Left lobe of liver (tissue), 2 donors: ENCODE measurements around the gene AFAP1L1. TPM values are rescaled to one million over a fixed set of nuclear protein-coding genes. Genes with fewer than 3 reads are reported as not detected.

Experiments used
- ATAC-seq: fragments of 200-7000 bp; cut with Tn5 transposase; one replicate; pipeline ENCODE4 v1.9.1; 2020; ENCODE audit warnings: mild to moderate bottlenecking, moderate library complexity
- DNase-seq: peaks from one replicate; pipeline ENCODE4 v3.0.0-alpha.2; 2020; ENCODE audit warnings: low spot score
- total RNA-seq: library from RNA; stranded (reverse); gene quantifications from one replicate; pipeline ENCODE4 v1.2.1, GENCODE V29; 2021
- donor health status: DM: no; HTN: no; CAD: no; lungs with moderate emphysema.
- donor health status: DM: no; HTN: yes; CAD: no.

The AFAP1L1 gene
- total RNA-seq, 1 donor from 2014 or later: 2.6 TPM

DNA sequence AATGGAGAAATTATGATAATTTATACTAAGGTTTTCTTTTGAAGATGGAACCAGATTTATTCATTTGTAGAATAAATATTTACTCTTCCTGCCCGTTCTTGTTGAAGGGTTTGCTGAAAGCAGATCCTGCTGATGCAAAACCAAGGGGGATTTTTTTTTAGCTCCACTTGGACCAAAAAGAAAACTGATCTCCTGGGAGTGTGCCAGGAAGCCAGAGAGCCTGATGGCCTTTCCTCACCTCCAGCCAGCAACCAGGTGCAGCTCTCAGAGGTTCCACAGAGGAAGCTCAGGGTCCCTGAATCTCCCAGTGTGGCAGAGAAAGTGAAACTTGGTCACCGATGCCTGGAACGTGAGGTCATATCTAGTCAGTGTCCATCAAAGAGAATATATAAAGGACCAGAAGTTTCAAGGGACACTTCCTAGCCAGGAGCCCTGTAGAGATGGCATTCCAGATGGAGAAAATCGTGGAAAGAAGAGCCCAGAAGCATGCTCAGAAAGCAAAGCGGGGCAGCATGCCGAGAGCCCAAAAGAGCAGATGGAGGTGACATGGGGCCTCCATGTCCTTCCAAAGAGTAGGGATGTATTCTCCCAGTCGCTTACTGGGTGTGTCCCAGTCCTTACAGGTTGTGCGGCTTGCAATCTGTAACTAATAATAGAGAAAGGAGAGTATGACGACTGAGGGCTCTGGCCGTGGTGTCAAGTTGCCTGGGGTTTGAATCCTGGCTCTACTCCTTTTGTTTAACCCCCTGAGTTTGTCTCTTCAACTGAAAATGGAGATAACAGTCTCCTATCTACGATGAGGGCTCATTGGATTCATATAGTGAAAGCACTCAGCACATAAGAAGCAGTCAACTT is 12.2 kb downstream of the AFAP1L1 start:
- ATAC-seq: no peak
- no peak for DNase-seq

DNA sequence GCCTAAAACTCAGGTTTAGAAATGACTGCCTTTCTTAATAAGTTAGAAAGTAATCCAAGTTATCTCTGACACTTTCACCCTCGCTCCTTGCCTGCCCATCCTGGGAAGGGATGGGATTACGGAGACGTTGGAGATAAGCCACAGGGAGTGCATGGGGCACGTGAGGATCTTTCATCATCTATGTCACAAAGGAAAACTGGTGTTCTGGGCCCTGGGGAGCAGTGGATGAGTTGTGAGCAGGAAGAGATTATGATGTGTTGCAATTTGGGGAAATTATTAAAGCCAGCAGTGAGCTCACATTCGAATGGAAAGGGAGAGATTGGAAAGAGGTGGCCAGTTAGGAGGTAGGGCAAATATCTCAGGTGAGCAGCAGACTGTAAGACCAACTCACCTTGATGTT is 12.8 kb downstream of the AFAP1L1 start:
- DNase-seq (no peak), ATAC-seq (no peak)

DNA sequence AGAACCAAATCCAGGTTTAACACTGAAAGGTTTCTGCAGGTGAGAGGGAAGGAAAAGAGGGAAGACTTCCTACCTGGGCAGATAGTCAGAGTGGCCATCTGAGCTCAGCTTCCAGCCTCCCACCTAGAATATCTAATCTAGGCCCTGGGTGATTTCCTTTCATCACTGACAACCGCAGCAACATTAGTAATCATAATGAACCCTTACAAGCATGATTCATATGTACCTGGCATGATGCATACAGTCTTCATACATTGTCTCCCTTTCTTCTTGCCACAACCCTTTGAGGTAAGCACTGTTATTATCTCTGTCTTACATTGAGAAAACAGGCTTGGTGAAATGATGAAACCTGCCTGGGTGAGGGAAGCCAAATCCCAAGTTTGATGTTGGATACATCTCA is 13.5 kb downstream of the AFAP1L1 start:
- DNase-seq (no peak), ATAC-seq (no peak)

DNA sequence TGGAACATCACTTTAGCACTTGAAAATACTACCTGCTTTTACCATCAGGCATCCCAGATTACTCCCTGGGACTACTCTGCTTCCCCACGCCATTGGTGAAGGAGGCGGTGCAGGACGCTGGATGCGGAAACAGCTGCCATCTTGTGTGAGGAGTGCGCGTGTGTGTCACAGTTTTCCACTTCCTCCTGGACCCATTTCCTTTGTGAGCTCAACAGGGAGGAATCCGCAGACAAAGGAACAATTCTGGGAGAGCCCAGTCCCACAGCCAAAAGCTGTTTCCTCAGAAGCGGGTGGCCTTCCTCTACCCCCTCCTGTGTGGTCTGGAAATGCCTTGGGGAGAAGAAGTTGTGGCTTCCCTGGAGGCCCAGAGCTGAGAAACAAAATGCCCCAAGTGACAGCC is 16.8 kb downstream of the AFAP1L1 start:
- ATAC-seq: peak; percentile 38
- no peak for DNase-seq

DNA sequence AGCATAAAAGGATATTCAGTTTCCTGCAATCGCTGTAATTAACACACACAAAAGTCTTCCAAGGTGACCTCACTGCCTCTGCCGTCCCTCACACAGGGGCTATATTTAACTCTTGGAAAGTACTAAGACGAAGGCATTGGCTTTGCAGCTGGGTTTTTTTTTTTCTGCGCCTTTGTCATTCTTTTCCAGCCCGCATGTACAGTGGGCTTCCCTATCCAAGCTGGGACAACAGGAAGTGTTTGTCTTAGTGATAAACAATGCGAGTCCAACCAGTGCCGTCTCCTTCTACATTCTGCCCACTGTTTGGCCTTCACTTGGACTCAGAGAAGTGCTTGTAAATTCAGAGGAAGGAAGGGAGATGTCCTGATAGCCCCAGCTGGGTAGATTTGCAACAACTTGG is 17.6 kb downstream of the AFAP1L1 start:
- ATAC-seq (peak; percentile 51), DNase-seq (no peak)

DNA sequence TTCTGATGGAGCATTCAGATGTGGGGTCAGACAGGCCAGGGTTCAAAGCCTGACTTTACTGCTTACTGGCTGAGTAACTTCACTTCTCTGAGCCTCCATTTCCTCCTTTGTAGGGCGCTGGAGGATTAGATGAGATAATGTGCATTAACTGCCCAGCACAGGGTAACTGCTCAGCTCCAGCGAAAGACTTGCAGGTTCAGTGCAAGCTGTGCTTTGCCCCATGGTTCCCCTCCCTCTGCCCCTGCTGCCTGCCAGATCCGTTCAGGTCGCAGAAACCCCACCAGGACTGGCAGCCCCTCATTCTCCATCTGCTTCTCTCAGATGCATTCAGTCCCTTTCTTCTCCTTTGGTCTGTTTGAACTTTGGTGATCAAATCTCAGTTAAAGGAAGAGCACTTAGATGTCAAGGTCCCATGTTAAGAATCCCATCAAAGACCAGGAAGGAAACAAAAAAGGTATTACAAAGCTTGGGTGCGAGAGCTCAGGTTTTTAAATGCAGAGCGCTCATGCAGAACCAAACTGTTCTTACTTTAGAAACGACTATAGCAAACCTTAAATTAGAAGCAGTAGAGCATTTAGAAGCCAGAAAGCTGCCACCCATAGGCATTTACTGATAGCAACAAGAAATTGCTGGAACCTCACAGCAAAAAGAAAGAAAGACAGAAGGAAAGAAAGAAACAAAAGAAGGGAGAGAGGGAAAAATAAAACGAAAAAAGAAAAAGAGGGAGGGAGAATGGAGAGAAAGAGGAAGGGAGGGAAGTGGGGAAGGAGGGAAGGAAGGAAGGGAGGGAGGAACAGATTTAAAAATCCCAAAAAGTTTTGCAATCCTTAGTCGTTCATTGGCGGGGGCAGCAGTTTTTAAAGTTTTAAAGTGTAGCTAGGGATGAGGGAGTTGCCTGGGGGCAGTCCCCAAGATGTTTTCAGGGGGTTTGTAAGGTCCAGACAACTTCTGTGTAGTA is 23.5 kb downstream of the AFAP1L1 start:
- DNase-seq (no peak), ATAC-seq (no peak)

DNA sequence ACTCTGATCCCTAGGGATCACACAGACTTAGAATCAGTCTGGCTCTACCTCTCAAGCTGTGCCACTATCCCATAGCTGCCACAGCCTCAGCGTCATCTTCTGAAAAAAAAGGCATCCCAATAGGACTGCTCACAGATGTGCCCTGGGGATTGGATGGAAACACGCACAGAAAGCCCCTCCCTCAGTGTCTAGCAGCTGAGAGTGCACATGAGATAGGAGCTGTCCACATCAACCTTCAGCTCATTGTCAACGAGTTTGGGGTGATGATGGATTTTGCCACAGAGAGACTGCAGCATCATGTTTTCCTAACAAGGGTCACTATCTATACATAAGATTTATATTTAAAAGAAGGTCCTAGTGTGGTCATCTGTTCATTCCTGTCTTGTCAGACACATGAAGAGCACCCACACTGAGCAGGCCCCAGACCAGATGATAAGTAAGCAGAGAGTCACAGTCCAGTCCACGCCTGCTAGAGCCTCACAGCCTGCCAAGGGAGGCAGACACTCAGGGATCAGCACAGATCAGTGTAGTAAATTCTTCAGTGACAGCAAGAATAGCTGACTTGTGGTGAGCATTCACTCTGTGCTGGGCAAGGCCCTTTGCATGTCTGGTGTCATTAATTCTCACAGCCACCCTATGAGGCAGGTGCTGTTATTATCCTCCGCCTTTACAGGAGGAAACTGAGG is 25.8 kb downstream of the AFAP1L1 start:
- no peak for DNase-seq
- no peak for ATAC-seq

DNA sequence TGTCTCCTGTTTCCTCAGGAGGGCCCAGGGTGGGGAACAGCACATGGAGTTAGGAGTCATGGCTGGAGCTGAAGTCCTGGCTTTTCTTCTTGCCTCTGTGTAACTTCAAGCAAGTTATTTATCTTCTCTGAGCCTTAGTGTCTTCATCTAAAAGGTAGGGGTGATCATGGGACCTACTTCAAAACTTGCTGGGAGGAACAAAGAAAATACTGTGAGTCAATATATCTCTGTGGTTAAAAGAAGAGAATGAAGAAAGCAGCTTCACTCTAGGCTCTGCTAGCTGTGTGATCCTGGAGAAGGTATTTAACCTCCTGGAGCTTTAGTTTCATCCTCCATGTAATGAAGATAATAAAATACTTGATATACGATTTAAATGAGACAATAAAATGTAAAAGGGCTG is 26.5 kb downstream of the AFAP1L1 start:
- DNase-seq: no peak
- ATAC-seq: no peak

DNA sequence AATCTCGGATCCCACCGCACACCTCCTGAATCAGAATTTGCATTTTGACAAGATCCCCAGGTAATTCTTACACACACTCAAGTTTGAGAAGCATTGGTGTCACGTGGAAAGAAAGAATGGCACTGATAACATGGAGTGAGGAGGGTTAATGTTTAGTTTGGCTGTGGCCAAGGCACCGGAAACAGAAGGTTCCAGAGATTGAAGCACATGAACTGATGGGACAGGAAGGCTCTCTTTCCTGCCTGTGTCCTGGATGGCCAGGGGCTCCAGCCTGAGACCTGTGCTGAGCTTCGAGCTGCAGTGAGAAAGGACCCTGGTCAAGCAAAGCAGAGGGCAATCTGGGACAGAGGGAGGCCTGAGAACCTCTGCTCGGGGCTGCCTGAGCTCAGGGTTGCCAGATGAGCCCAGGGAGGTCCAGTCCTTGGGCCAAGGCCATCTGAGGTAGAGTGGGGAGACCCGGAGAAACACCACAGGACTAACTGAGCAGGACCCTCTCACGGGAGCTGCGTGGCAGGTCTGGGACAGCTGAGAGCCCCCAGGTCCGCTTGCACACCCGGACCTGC is 27.3 kb downstream of the AFAP1L1 start:
- ATAC-seq (peak; percentile 66), DNase-seq (no peak)

DNA sequence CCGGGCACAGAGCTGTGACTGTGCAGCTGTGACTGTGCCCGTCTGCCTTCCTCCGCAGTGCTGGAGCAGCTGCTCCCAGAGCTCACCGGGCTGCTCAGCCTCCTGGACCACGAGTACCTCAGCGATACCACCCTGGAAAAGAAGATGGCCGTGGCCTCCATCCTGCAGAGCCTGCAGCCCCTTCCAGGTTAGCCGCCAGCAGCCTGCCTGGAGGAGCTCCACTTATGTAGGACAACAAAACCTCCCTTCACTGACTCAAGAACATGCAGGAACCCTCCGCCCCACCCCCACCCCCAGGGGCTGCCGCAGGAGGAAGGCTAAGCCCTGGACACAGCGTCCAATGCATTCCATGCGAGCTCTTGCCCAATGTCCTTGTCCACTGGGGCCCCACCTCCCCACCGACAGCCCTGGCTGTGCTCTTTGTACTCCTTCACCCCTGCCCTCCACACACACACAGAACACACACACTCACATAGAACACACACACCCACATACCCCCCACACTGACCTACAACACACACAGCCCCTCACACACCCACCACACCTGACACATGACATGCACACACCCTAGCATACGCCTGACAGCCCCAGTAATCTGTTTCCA is 27.9 kb downstream of the AFAP1L1 start:
- no peak for DNase-seq
- ATAC-seq: peak; percentile 13

DNA sequence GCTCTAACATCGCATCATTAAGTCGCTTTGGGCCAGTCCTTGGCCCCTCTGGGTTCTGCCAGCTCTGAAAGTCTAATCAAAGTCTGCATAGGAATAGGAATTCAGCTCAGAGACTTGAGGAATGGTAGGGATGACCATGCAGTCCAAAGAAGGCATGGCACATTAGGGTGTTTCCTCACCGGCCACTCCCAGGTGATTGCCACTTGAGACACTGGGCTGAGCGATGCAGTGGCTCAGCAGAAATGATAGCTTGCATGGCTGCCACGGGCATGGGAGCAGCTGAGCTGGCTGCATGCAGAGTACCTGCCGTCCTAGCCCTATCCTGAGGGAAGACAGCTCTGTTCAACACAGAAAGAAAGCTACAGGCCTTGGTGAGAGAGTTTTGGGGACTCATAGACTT is 28.8 kb downstream of the AFAP1L1 start:
- ATAC-seq: no peak
- DNase-seq: no peak

DNA sequence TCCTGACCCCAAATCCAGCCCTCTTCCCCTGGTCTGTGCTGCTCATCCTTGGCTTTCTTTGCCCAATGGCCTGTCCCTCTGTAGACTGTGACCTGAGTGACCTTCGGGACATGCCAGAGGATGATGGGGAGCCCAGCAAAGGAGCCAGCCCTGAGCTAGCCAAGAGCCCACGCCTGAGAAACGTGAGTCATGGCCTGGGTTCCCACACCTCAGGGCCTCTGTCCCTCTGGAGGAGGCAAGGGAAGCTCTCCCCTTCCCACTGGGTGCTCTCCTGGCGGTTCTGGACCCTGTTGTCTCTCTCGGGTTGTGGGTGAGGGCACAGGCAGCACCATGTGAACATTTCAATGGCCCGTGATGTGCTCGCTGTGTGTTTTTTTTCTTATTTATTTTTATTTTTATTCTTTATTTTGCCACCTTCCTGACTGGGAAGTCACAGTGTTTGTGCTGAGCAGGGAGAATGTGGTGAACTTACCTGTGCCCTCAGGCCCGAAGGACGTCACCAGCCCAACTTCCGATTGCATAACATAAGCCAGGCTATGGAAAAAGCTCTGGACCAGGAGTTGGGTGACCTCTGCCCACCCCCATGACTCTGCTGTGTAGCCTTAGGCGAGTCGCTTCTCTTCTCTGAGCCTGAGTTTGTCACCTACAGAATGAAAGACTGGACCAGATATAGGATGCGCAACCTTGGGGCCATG is 29.5 kb downstream of the AFAP1L1 start:
- ATAC-seq: no peak
- no peak for DNase-seq

DNA sequence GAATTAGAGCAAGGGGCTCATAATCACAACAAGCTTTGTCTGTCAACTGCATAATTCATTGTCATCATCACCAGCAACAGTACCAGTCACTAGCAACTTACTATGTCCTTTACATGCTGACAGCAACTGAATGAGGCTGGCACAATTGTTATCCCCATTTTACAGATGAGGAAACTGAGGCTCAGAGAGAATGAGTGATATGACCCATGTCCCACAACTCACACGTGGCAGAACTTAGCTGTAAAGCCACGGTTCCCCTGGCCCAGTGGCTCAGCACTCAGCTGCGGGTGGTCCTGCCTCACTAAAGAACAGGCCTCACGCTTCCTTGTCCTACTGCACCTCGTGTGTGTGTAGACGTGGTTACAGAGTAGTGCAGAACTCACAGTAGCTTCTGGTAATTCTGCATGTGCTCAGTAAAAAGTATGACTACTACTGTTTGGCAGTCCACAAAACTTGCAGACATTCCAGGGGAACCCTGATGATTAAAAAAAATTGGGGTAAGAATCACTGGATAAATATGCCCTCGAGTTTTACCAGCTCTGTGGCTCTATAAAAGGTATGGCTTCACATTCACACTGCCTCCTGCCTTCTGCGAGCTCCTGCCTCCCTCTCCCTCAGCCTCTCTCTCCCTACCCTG is 30.2 kb downstream of the AFAP1L1 start:
- ATAC-seq: no peak
- DNase-seq: no peak

DNA sequence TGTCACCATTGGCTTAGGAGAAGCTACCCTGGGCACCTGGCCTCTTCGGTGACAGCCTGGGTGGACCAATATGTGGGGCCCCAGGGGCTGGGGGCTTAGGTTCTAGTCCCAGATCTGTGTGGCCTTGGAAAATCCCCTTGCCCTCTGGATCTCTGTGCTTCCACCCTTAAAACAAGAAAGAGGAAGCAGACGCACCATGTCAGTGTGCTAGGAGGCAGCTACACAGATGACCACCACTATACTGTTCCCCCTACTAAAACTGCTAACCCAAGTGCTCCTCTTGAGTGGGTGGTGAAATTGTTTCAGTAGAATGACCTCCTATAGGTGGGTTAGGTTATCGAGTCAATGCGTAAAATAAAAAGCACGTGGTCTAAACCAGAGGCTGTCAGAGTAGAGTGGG is 31.0 kb downstream of the AFAP1L1 start:
- DNase-seq: no peak
- ATAC-seq: no peak

DNA sequence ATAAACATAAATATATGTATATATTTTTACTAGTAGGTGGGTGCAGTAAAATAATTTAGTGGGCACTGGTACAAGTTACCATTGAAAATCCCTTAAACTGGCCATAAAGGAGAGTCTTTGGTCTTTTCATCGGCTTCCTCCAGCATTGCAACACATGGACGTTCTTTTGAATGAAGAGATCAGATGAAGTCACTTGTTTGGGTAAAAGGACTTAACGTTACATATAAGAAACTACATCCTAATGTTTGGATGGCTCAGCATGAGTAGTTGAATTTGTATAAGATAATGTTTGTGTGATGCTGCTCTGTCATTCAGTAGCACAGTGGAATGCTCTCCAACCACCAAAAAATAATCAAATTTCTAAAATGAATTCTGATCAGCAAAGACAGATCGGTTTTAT is 31.6 kb downstream of the AFAP1L1 start:
- ATAC-seq: no peak
- no peak for DNase-seq

DNA sequence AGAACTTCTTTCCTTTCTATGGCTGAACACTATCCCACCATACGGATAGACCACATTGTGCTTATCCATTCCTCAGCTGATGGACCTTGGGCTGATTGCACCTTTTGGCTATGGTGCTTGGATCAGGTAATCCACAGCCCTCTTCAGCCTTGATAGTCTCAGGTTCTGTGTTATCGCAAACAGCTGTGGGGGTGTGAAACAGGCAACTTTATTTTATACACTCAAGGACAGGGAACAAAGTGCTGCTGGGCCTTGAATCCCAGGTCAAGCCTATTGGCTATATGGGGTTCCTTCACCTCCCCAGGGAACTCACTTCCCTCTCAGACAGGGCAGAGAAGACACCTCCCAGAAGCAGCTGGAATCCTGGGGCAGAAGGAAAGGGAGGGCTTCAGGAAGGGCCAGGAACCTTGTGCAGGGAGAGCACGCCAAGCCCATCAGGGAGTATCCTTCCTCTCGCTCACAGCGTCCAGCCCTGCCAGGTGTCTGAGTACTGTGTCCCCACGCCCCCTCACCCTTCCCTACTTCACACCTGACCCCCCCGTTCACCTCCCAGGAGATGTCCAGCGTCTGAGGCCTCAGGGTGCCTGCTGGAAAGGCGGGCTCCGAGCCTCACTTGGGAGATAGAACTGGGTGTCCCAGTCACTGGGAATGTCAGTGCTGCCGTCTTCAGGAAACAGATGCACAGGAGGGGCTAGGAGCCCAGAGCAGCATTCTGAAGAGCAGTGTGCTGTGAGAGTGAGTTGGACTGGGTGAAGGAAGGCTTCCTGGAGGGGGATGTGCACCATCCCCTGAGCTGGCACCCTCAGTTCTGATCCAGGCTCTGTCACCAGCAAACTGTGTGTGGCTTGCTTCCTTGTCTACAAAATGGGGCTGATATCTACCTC is 32.8 kb downstream of the AFAP1L1 start:
- DNase-seq (no peak), ATAC-seq (peak; percentile 12)

DNA sequence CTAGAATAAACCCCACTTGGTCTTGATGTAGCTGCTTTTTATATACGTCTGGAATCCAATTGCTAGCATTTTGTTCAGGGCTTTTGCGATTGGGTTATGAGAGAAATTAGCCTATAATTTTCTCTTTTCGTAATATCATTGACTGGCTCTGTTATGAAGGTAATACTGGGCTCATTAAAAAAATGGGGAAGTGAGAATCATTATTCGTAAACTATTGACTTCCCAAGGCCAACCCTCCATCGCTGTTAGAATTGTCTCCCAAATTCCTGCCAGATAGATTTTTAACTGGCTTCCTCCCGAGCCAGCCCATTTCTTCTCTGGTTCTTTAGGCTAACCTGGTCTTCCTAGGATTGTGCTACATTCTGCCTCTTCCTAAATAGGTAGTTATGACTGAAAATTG is 37.7 kb downstream of the AFAP1L1 start:
- ATAC-seq (no peak), DNase-seq (no peak)

DNA sequence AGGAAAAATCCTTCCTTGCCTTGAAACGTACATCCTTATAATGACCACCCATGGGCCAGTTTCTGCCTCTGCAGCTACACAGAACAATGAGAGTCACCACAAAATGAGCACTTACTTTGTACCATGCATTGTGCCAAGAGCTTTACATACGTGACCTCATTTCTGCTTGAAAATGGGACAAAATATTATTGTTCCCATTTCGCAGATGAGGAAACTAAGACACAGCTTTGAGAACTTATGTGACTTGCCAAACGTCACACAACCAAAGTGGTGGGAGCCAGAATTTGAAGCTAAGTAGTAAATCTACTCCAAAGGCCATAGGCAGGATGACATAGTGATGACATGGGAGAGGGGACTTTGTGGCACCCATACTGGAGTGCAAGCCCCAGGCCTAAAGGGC is 38.8 kb downstream of the AFAP1L1 start:
- DNase-seq: no peak
- ATAC-seq: no peak
